ENCODE measurements around the gene LCE1F.

DNA sequence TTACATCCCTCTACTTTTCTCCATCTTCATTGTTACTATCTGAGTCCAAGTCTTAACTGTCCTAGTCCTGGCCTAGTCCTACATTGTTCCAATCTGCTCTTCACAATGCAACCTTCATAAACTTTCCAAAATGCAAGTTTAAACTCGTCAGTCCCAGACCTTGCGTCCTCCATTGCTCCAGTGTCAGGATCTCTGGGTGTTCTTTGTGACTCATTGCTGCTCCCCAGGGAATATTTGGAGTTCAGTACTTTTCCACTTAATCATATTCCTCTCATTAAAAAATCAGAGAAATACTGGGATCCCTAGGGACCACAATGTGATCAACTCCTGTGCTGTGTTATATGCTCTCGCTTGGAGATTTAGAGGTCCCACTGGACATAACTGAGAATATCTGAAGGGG is 35.1 kb upstream of the LCE1F start:
- TF ChIP-seq, protein P1, sequence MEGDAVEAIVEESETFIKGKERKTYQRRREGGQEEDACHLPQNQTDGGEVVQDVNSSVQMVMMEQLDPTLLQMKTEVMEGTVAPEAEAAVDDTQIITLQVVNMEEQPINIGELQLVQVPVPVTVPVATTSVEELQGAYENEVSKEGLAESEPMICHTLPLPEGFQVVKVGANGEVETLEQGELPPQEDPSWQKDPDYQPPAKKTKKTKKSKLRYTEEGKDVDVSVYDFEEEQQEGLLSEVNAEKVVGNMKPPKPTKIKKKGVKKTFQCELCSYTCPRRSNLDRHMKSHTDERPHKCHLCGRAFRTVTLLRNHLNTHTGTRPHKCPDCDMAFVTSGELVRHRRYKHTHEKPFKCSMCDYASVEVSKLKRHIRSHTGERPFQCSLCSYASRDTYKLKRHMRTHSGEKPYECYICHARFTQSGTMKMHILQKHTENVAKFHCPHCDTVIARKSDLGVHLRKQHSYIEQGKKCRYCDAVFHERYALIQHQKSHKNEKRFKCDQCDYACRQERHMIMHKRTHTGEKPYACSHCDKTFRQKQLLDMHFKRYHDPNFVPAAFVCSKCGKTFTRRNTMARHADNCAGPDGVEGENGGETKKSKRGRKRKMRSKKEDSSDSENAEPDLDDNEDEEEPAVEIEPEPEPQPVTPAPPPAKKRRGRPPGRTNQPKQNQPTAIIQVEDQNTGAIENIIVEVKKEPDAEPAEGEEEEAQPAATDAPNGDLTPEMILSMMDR (IDR thresholded peaks at IDR 0.05), result no peak
- no peak for TF ChIP-seq POLR2A (IDR thresholded peaks at IDR 0.05)

Measured in transverse colon (tissue), 3 donors.